IMR-90 (cell line): ENCODE measurements around the gene SMIM41. TPM values are rescaled to one million over a fixed set of nuclear protein-coding genes. Genes with fewer than 3 reads are reported as not detected.

Experiments
- ATAC-seq: fragments of 200-7000 bp; cut with Tn5 transposase; 2 replicates; pipeline ENCODE4 v1.9.1; 2020; ENCODE audit warnings: low read depth, mild to moderate bottlenecking, moderate library complexity
- BruUV-seq: library from RNA; stranded (reverse); fragments of 400-500 nt; replicated peaks from 2 replicates; lab custom pipeline; 2021; lab: Mats Ljungman, UMichigan
- CTCF ChIA-PET: fragments of 300-600 bp; formaldehyde crosslinking; extraction: SDS; loops from one replicate; lab custom pipeline; 2021; ENCODE audit warnings: antibody characterized with exemption; lab: Yijun Ruan, JAX
- POLR2A ChIA-PET: fragments of 300-600 bp; sonication (Branson Sonifier 250); formaldehyde crosslinking; loops from one replicate; lab custom pipeline; 2022; ENCODE audit warnings: antibody characterized with exemption; ENCODE audit not compliant: unreplicated experiment; lab: Charles Lee
- DNase-seq: peaks from one replicate; pipeline ENCODE4 v3.0.0; 2013
- H2AFZ ChIP-seq: replicated peaks from 2 replicates; pipeline ENCODE3; 2013; ENCODE audit warnings: low read length, mild to moderate bottlenecking; ENCODE audit not compliant: poor library complexity
- H2AK5ac ChIP-seq: 2 replicates; pipeline ENCODE4 v1.6.1; 2013; ENCODE audit warnings: low read depth, low read length, inconsistent platforms
- H2AK9ac ChIP-seq: replicated peaks from 2 replicates; pipeline ENCODE3; 2013; ENCODE audit warnings: mild to moderate bottlenecking, low read depth, low read length, moderate library complexity; ENCODE audit not compliant: poor library complexity
- H2BK120ac ChIP-seq: 2 replicates; pipeline ENCODE4 v1.6.1; 2013; ENCODE audit warnings: low read depth, low read length, inconsistent platforms
- H2BK15ac ChIP-seq: 3 replicates; pipeline ENCODE4 v1.6.1; 2013; ENCODE audit warnings: low read depth, low read length, inconsistent platforms
- H2BK20ac ChIP-seq: 2 replicates; pipeline ENCODE4 v1.6.1; 2013; ENCODE audit warnings: low read depth, mild to moderate bottlenecking, inconsistent platforms, low read length, moderate library complexity
- H2BK5ac ChIP-seq: 2 replicates; pipeline ENCODE4 v1.6.1; 2013; ENCODE audit warnings: mild to moderate bottlenecking, low read depth, low read length, inconsistent platforms; ENCODE audit not compliant: poor library complexity, severe bottlenecking
- H3K14ac ChIP-seq: replicated peaks from 2 replicates; pipeline ENCODE4 v1.6.1; 2013; ENCODE audit warnings: low read depth, low read length, inconsistent platforms
- H3K18ac ChIP-seq: 2 replicates; pipeline ENCODE4 v1.6.1; 2013; ENCODE audit warnings: low read depth, low read length, control low read depth
- H3K23ac ChIP-seq: 2 replicates; pipeline ENCODE4 v1.6.1; 2013; ENCODE audit warnings: low read depth, low read length, inconsistent platforms
- H3K27ac ChIP-seq: 2 replicates; pipeline ENCODE4 v1.5.1; 2013; ENCODE audit warnings: mild to moderate bottlenecking, control low read depth, low read length; ENCODE audit not compliant: insufficient read depth
- H3K27me3 ChIP-seq: 2 replicates; pipeline ENCODE4 v1.6.1; 2013; ENCODE audit warnings: low read length; ENCODE audit not compliant: control insufficient read depth, insufficient read depth
- H3K36me3 ChIP-seq: 2 replicates; pipeline ENCODE4 v1.6.1; 2013; ENCODE audit warnings: low read length, mixed read lengths; ENCODE audit not compliant: control insufficient read depth, insufficient read depth
- H3K4ac ChIP-seq: 2 replicates; pipeline ENCODE4 v1.6.1; 2013; ENCODE audit warnings: low read depth, low read length, inconsistent platforms
- H3K4me1 ChIP-seq: 2 replicates; pipeline ENCODE4 v1.6.1; 2013; ENCODE audit warnings: low read length, mixed read lengths; ENCODE audit not compliant: control insufficient read depth, insufficient read depth
- H3K4me2 ChIP-seq: 2 replicates; pipeline ENCODE4 v1.6.1; 2013; ENCODE audit warnings: low read depth, mild to moderate bottlenecking, control low read depth, low read length, moderate library complexity
- H3K4me3 ChIP-seq: 2 replicates; pipeline ENCODE4 v1.5.1; 2013; ENCODE audit warnings: low read depth, mild to moderate bottlenecking, control low read depth, low read length, moderate library complexity; ENCODE audit not compliant: insufficient read depth
- H3K56ac ChIP-seq: 2 replicates; pipeline ENCODE4 v1.6.1; 2013; ENCODE audit warnings: low read length, inconsistent platforms; ENCODE audit not compliant: insufficient read depth; ENCODE audit errors: extremely low read depth
- H3K79me1 ChIP-seq, 2 experiments: 2 replicates each; pipeline ENCODE4 v1.6.1; 2013; ENCODE audit warnings: low read length in 2 of 2, inconsistent platforms in 1 of 2, low read depth in 1 of 2
- H3K9ac ChIP-seq: 2 replicates; pipeline ENCODE4 v1.6.1; 2013; ENCODE audit warnings: low read depth, low read length, control low read depth
- H3K9me1 ChIP-seq: 2 replicates; pipeline ENCODE4 v1.6.1; 2013; ENCODE audit warnings: low read length, inconsistent platforms; ENCODE audit not compliant: insufficient read depth
- H3K9me3 ChIP-seq: 2 replicates; pipeline ENCODE4 v1.6.1; 2013; ENCODE audit warnings: low read length; ENCODE audit not compliant: control insufficient read depth, insufficient read depth
- H4K20me1 ChIP-seq: 2 replicates; pipeline ENCODE4 v1.6.1; 2013; ENCODE audit warnings: low read length, inconsistent platforms; ENCODE audit not compliant: insufficient read depth
- H4K5ac ChIP-seq: 2 replicates; pipeline ENCODE4 v1.6.1; 2013; ENCODE audit warnings: mild to moderate bottlenecking, low read depth, low read length, control low read depth
- H4K8ac ChIP-seq, 2 experiments: 2 replicates each; pipeline ENCODE4 v1.6.1; 2013; ENCODE audit warnings: low read depth in 2 of 2, low read length in 2 of 2, control low read depth in 1 of 2, inconsistent platforms in 1 of 2
- H4K91ac ChIP-seq: 2 replicates; pipeline ENCODE4 v1.6.1; 2013; ENCODE audit warnings: low read depth, low read length, inconsistent platforms; ENCODE audit not compliant: insufficient read depth
- BHLHE40 ChIP-seq: fragments of 150-350 bp; IDR thresholded peaks from 2 replicates; pipeline ENCODE4 v1.6.1; 2016; ENCODE audit warnings: mild to moderate bottlenecking, low read depth, low read length
- CEBPB ChIP-seq: IDR thresholded peaks from 2 replicates; pipeline ENCODE4 v1.6.1; 2012; ENCODE audit warnings: low read depth, low read length, improper control_type of control experiment
- CHD1 ChIP-seq: IDR thresholded peaks from 2 replicates; pipeline ENCODE4 v1.6.1; 2012; ENCODE audit warnings: low read depth, low read length, improper control_type of control experiment
- CTCF ChIP-seq: conservative IDR thresholded peaks from 2 replicates; pipeline ENCODE4 v1.5.1; 2012; ENCODE audit warnings: mild to moderate bottlenecking, low read depth, low read length, improper control_type of control experiment
- MAFK ChIP-seq: IDR thresholded peaks from 2 replicates; pipeline ENCODE4 v1.6.1; 2012; ENCODE audit warnings: low read depth, low read length, improper control_type of control experiment
- MXI1 ChIP-seq: IDR thresholded peaks from 2 replicates; pipeline ENCODE4 v1.6.1; 2012; ENCODE audit warnings: low read depth, mild to moderate bottlenecking, low read length, moderate library complexity, borderline replicate concordance
- POLR2A ChIP-seq: IDR thresholded peaks from 2 replicates; pipeline ENCODE4 v1.6.1; 2012; ENCODE audit warnings: mild to moderate bottlenecking, low read depth, low read length
- RAD21 ChIP-seq: IDR thresholded peaks from 2 replicates; pipeline ENCODE4 v1.6.1; 2012; ENCODE audit warnings: low read length, improper control_type of control experiment
- RCOR1 ChIP-seq: IDR thresholded peaks from 2 replicates; pipeline ENCODE4 v1.6.1; 2012; ENCODE audit warnings: mild to moderate bottlenecking, low read length, improper control_type of control experiment; ENCODE audit not compliant: insufficient replicate concordance
- RFX5 ChIP-seq: IDR thresholded peaks from 2 replicates; pipeline ENCODE4 v1.8.0; 2012; ENCODE audit warnings: low read depth, mild to moderate bottlenecking, low read length, moderate library complexity
- WGBS, 2 experiments: methylation state at CpG; one replicate each; pipeline versions ENCODE4 v1.1.5 to v1.1.7; 2013; ENCODE audit warnings: missing lambda C conversion rate in 2 of 2; ENCODE audit not compliant: insufficient read length in 1 of 2; ENCODE audit errors: extremely low coverage in 2 of 2; 5-methylcytosine and 5-hydroxymethylcytosine counted together
- dilution Hi-C: fragments of 300-500 bp; cut with HindIII; formaldehyde crosslinking; loops from one replicate; pipeline ENCODE4 v1.14.3; 2018; ENCODE audit warnings: low sequenced_read_pairs; ENCODE audit not compliant: unreplicated experiment
- in situ Hi-C: fragments of 300-500 bp; cut with MboI; formaldehyde crosslinking; loops from 3 replicates; pipeline ENCODE4 v1.14.3; 2019; ENCODE audit warnings: low sequenced_read_pairs, inconsistent platforms, mixed read lengths
- intact Hi-C: fragments of 100-400 bp; cut with micrococcal nuclease; formaldehyde crosslinking; loops from 2 replicates; pipeline ENCODE4 v1.10.0; 2022
- polyA plus RNA-seq, 3 experiments: library from polyadenylated mRNA; depleted of rRNA; stranded (reverse); fragments of >200 nt; gene quantifications; 2 replicates each; pipeline ENCODE4 v1.2.3, GENCODE V29; 2012; ENCODE audit warnings: low replicate concordance in 1 of 3
- total RNA-seq: library from RNA; depleted of rRNA; stranded (reverse); fragments of >200 nt; gene quantifications from 2 replicates; pipeline ENCODE4 v1.2.3, GENCODE V29; 2012
- TF ChIP-seq, protein P1 (sequence below): fragments of 150-350 bp; IDR thresholded peaks from 2 replicates; pipeline ENCODE4 v1.6.1; 2016; ENCODE audit warnings: low read depth, mild to moderate bottlenecking, low read length, moderate library complexity, borderline replicate concordance
- TF ChIP-seq, protein P2 (sequence below): fragments of 150-350 bp; IDR thresholded peaks from 2 replicates; pipeline ENCODE4 v1.6.1; 2017; ENCODE audit warnings: mild to moderate bottlenecking, antibody characterized with exemption, low read length, low read depth

SMIM41 gene
- total and polyA plus RNA-seq, 2 of the 4 experiments (the other 2 are of a cell fraction), result not detected

DNA sequence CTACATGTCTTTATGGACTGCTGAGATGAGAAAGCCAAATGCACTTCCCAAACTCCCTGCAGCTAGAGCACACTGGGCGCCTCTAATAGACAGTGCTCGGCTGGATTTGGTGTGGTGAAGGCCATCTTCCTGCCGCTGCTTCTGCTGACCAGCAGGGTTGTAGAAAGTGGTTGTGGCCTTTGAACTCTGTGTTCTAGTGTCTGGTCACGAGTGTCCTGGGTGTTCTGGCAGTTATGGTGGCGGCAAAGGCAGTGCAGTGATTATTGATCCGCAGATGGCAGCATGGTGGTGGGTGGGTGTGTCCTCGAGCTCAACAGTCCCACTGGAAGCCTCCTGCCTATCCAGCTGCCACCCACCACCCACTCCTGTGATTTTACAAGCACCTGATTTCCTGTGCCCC, 43.4 kb downstream of the SMIM41 start:
- in situ Hi-C loops, result loop anchor here (5.0 kb wide), 1 partner anchor 101 kb away; no protein-coding TSS in a partner anchor
- no peak overlapping the region for H4K5ac ChIP-seq
- H4K8ac ChIP-seq, result no peak overlapping the region
- no peak overlapping the region for H3K14ac ChIP-seq
- ChIA-PET CTCF (interaction anchor here (2.6 to 4.9 kb wide), 2 partner anchors 97 kb away, joined by 17 to 35 read pairs; no protein-coding TSS in a partner anchor), POLR2A (no interaction called here)
- H3K9me3 ChIP-seq, result no peaks in the 10 kb centered on the region
- no peak overlapping the region for H3K4ac ChIP-seq
- H3K79me1 ChIP-seq, result no peaks in the 10 kb centered on the region
- no peak overlapping the region for H2AFZ ChIP-seq
- intact Hi-C loops, result loop anchor here (1.0 kb wide), 1 partner anchor 98 kb away; no protein-coding TSS in a partner anchor
- no peak overlapping the region for H2AK5ac ChIP-seq
- H2BK20ac ChIP-seq, result no peak overlapping the region
- no TSS peak for BruUV-seq
- no peak for TF ChIP-seq RAD21
- TF ChIP-seq MXI1, result no peak
- TF ChIP-seq MAFK, result no peak
- TF ChIP-seq RFX5, result no peak
- TF ChIP-seq RCOR1, result no peak
- TF ChIP-seq CEBPB, result no peak
- TF ChIP-seq CHD1, result no peak
- TF ChIP-seq BHLHE40, result no peak
- no peak for TF ChIP-seq CTCF
- no peak for TF ChIP-seq POLR2A
- TF ChIP-seq, protein P1, sequence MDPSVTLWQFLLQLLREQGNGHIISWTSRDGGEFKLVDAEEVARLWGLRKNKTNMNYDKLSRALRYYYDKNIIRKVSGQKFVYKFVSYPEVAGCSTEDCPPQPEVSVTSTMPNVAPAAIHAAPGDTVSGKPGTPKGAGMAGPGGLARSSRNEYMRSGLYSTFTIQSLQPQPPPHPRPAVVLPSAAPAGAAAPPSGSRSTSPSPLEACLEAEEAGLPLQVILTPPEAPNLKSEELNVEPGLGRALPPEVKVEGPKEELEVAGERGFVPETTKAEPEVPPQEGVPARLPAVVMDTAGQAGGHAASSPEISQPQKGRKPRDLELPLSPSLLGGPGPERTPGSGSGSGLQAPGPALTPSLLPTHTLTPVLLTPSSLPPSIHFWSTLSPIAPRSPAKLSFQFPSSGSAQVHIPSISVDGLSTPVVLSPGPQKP, result no peak
- TF ChIP-seq, protein P2, sequence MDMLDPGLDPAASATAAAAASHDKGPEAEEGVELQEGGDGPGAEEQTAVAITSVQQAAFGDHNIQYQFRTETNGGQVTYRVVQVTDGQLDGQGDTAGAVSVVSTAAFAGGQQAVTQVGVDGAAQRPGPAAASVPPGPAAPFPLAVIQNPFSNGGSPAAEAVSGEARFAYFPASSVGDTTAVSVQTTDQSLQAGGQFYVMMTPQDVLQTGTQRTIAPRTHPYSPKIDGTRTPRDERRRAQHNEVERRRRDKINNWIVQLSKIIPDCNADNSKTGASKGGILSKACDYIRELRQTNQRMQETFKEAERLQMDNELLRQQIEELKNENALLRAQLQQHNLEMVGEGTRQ, result no peak
- H3K9ac ChIP-seq, result no peak overlapping the region
- H2BK120ac ChIP-seq, result no peak overlapping the region
- no peak overlapping the region for H2BK15ac ChIP-seq
- H2BK5ac ChIP-seq, result no peak overlapping the region
- no peak overlapping the region for H3K23ac ChIP-seq
- no peak overlapping the region for H3K4me3 ChIP-seq
- no peak overlapping the region for H4K91ac ChIP-seq
- DNase-seq (no peak), ATAC-seq (no peak)
- no peak overlapping the region for H3K27ac ChIP-seq
- no peaks in the 10 kb centered on the region for H3K36me3 ChIP-seq
- no peak overlapping the region for H2AK9ac ChIP-seq
- H3K4me2 ChIP-seq, result no peak overlapping the region
- H3K27me3 ChIP-seq, result peaks cover 5% of the 10 kb centered on the region; the same call in 1 of the 2 replicates
- dilution Hi-C loops, result no loop called here
- no peak overlapping the region for H3K18ac ChIP-seq
- no peaks in the 10 kb centered on the region for H4K20me1 ChIP-seq
- H3K56ac ChIP-seq, result no peak overlapping the region
- WGBS, 2 experiments, result no CpG with 5 or more reads among the region's 7 CpGs
- H3K9me1 ChIP-seq, result no peaks in the 10 kb centered on the region; the same call in 1 of the 2 replicates
- H3K4me1 ChIP-seq, result no peaks in the 10 kb centered on the region
